ENCODE data around the gene PARVB. TPM values are rescaled to one million over a fixed set of nuclear protein-coding genes. Genes with fewer than 3 reads are reported as not detected.

PARVB gene
- total and polyA plus RNA-seq, 9 of the 15 experiments (the other 6 are each of a cell fraction or from before 2014, with no cell fraction given), result 1.1 to 59.2 (median 29.2) TPM

GRCh38 chr22:43994006-43994405, 30.1 kb upstream of the PARVB start:
- intact Hi-C loops (cut with micrococcal nuclease), result loop anchor here (10.0 kb wide), 1 partner anchor 631 kb away; no protein-coding TSS in a partner anchor
- Histone ChIP-seq H2AFZ (ENCODE audit: low read depth, low read length) (no peak overlapping the region), H3K36me3 (ENCODE audit: control insufficient read depth, insufficient read depth, low read length) (peaks cover 75% of the 10 kb centered on the region; the same call in 2 of the 3 replicates), H3K4me2 (ENCODE audit: insufficient read depth, low read length) (no peak overlapping the region), H3K4me3 (no peak overlapping the region), H3K9me1 (ENCODE audit: control insufficient read depth, insufficient read depth, low read length) (no peaks in the 10 kb centered on the region), H3K9ac (ENCODE audit: insufficient read depth in 1 of 2, low read depth in 2 of 2, low read length in 2 of 2) (0 out of 4 replicates have a peak overlapping the region, but pooled peaks of 1 of the 2 experiments have one; percentile 17), H3K9me3 (replicated peaks; ENCODE audit: control insufficient read depth, insufficient read depth, low read depth, low read length) (no peaks in the 10 kb centered on the region), H4K20me1 (replicated peaks; ENCODE audit: control insufficient read depth, insufficient read depth, low read length) (peaks cover 10% of the 10 kb centered on the region; the same call in 1 of the 2 replicates), H3K79me2 (ENCODE audit: control insufficient read depth, insufficient read depth, low read length) (no peaks in the 10 kb centered on the region), H3K27me3 (ENCODE audit: control insufficient read depth in 2 of 2, insufficient read depth in 2 of 2, low read length in 2 of 2) (no peaks in the 10 kb centered on the region), H3K4me1 (replicated peaks in 1 of 2; ENCODE audit: control insufficient read depth in 2 of 2, insufficient read depth in 2 of 2, low read length in 2 of 2) (peaks cover 0 to 7% of the 10 kb centered on the region in 2 experiments; a peak in 1 of 5 replicates), H3K27ac (ENCODE audit: extremely low read depth, low read depth, low read length) (no peak overlapping the region)
- 83% methylated on average over 7 of the region's 11 CpGs for WGBS (ENCODE audit: insufficient coverage, low coverage, missing lambda C conversion rate)
- TF ChIP-seq ZNF239 (CRISPR knock-in tag; IDR thresholded peaks at IDR 0.05) (no peak), KLF6 (CRISPR knock-in tag; IDR thresholded peaks at IDR 0.05; ENCODE audit: borderline replicate concordance) (no peak)
- FAIRE-seq (no peak), DNase-seq (ENCODE audit: extremely low read depth in 1 of 4, low spot score in 3 of 4) (no peak), ATAC-seq (no peak)
- ChIA-PET CTCF (ENCODE audit: low intra/inter-chr PET ratio) (interaction anchor here (2.1 kb wide), 1 partner anchor 92 kb away, joined by 20 read pairs; no protein-coding TSS in a partner anchor), POLR2A (interaction anchor here (0.9 to 1.2 kb wide), 2 partner anchors 8 to 87 kb away, joined by 3 to 4 read pairs; no protein-coding TSS in a partner anchor)
- in situ Hi-C loops (cut with MboI), result no loop called here
- BruUV-seq (replicated peaks), result no TSS peak

GRCh38 chr22:43994416-43994815, 29.7 kb upstream of the PARVB start:
- ATAC-seq, result no peak
- TF ChIP-seq FOXJ3 (CRISPR knock-in tag; IDR thresholded peaks at IDR 0.05) (no peak), TCF7L2 (IDR thresholded peaks at IDR 0.05; ENCODE audit: low read depth, low read length) (no peak), SETDB1 (IDR thresholded peaks at IDR 0.05; ENCODE audit: low read length) (no peak), TCF15 (CRISPR knock-in tag; IDR thresholded peaks at IDR 0.05) (no peak), MLX (CRISPR knock-in tag; conservative IDR thresholded peaks at IDR 0.05) (no peak), ZKSCAN1 (IDR thresholded peaks at IDR 0.05; ENCODE audit: low read depth, low read length) (no peak), ZBTB33 (CRISPR knock-in tag; IDR thresholded peaks at IDR 0.05) (no peak), SRSF3 (IDR thresholded peaks at IDR 0.05; ENCODE audit: insufficient read depth, low read length) (no peak), PTTG1 (tag; IDR thresholded peaks at IDR 0.05; ENCODE audit: low read depth) (no peak)

More at GRCh38 chr22:43994416-43994815, 29.7 kb upstream of the PARVB start:
- CTCF ChIA-PET (ENCODE audit: low intra/inter-chr PET ratio), result interaction anchor here (1.8 to 2.1 kb wide), 2 partner anchors 91 to 92 kb away, joined by 7 to 20 read pairs; no protein-coding TSS in a partner anchor
- H3K79me2 ChIP-seq (ENCODE audit: control insufficient read depth, insufficient read depth, low read length), result no peaks in the 10 kb centered on the region
- POLR2A ChIA-PET, result interaction anchor here (0.6 to 0.9 kb wide), 2 partner anchors 18 to 87 kb away, joined by 3 read pairs; no protein-coding TSS in a partner anchor
- peaks cover 10% of the 10 kb centered on the region; the same call in 1 of the 2 replicates for H4K20me1 ChIP-seq (replicated peaks; ENCODE audit: control insufficient read depth, insufficient read depth, low read length)
- in situ Hi-C loops (cut with MboI), result no loop called here
- H3K27me3 ChIP-seq (ENCODE audit: control insufficient read depth in 2 of 2, insufficient read depth in 2 of 2, low read length in 2 of 2), result no peaks in the 10 kb centered on the region
- H2AFZ ChIP-seq (ENCODE audit: low read depth, low read length), result no peak overlapping the region
- no TSS peak for BruUV-seq (replicated peaks)
- H3K36me3 ChIP-seq (ENCODE audit: control insufficient read depth, insufficient read depth, low read length), result peaks cover 74% of the 10 kb centered on the region; the same call in 2 of the 3 replicates
- no peaks in the 10 kb centered on the region for H3K9me3 ChIP-seq (replicated peaks; ENCODE audit: control insufficient read depth, insufficient read depth, low read depth, low read length)
- H3K27ac ChIP-seq (ENCODE audit: extremely low read depth, low read depth, low read length), result no peak overlapping the region
- no peaks in the 10 kb centered on the region for H3K9me1 ChIP-seq (ENCODE audit: control insufficient read depth, insufficient read depth, low read length)
- no peak for DNase-seq (ENCODE audit: extremely low read depth in 1 of 4, low spot score in 3 of 4)
- peaks cover 0 to 7% of the 10 kb centered on the region in 2 experiments; a peak in 1 of 5 replicates for H3K4me1 ChIP-seq (replicated peaks in 1 of 2; ENCODE audit: control insufficient read depth in 2 of 2, insufficient read depth in 2 of 2, low read length in 2 of 2)
- intact Hi-C loops (cut with micrococcal nuclease), result loop anchor here (10.0 kb wide), 1 partner anchor 630 kb away; no protein-coding TSS in a partner anchor
- 0 out of 4 replicates have a peak overlapping the region, but pooled peaks of 1 of the 2 experiments have one; percentile 17 for H3K9ac ChIP-seq (ENCODE audit: insufficient read depth in 1 of 2, low read depth in 2 of 2, low read length in 2 of 2)
- 82% methylated on average over 7 of the region's 9 CpGs for WGBS (ENCODE audit: insufficient coverage, low coverage, missing lambda C conversion rate)
- no peak overlapping the region for H3K4me2 ChIP-seq (ENCODE audit: insufficient read depth, low read length)
- H3K4me3 ChIP-seq, result no peak overlapping the region
- no peak for FAIRE-seq
